Measurements from ENCODE around the gene SH3GLB1.

SH3GLB1 gene

DNA sequence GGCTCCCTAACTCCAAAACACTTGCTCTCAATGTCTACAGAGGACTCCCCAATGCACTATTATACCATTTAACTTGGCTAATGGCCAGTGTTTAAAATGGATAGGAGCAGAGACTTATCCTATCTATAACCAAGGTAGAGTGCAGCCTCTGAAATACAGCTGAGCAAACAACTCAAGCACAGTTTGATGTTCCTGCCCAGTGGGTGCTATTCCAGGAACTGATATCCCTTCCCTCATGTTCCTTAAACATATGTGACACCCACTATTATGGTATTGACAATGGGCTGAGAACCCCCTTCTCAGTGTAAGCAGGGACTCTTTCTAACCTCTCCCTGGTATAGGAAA, 51.7 kb downstream of the SH3GLB1 start:
- POLR2A ChIA-PET (ENCODE audit: low non-redundant PET): no interaction called here
- CTCF ChIA-PET: no interaction called here
- no peak overlapping the region for H3K27ac ChIP-seq
- no peak for DNase-seq (ENCODE audit: low spot score)
- TF ChIP-seq, protein P1, sequence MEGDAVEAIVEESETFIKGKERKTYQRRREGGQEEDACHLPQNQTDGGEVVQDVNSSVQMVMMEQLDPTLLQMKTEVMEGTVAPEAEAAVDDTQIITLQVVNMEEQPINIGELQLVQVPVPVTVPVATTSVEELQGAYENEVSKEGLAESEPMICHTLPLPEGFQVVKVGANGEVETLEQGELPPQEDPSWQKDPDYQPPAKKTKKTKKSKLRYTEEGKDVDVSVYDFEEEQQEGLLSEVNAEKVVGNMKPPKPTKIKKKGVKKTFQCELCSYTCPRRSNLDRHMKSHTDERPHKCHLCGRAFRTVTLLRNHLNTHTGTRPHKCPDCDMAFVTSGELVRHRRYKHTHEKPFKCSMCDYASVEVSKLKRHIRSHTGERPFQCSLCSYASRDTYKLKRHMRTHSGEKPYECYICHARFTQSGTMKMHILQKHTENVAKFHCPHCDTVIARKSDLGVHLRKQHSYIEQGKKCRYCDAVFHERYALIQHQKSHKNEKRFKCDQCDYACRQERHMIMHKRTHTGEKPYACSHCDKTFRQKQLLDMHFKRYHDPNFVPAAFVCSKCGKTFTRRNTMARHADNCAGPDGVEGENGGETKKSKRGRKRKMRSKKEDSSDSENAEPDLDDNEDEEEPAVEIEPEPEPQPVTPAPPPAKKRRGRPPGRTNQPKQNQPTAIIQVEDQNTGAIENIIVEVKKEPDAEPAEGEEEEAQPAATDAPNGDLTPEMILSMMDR (conservative IDR thresholded peaks at IDR 0.05; ENCODE audit: low read depth): no peak

DNA sequence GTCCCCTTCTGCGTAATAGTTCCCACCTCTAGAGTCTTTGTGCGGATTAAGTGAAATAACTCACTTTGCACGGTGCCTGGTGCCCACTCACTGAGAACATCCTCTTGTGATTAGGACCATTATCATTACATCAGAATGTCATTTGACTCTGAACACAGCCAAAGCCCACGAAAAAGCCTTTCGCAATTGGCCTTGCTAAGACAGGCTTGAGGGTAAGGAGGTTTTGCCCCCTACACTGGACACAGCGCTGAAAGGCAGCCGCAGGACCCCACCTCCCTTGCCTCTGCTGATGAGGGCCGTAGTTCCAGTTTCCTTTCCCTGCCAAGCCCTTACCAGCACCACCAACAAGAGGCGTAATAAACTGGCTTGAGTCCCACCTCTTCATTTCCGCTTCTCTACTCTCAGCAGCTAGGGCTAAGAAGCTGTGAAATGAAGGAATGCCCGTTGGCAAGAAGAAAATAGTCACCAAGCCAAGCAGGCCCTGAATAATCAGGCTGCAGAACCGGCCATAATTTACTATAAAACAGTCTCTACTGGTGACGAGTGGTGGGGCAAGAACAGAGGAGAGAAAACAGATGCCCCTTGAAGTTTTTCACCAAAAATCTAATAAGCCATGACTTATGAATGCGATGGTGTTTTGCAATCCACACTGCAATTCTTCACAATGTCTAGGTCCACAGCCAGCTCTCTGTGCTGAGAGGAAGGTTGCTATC, 53.1 kb downstream of the SH3GLB1 start:
- TF ChIP-seq, protein P1 (conservative IDR thresholded peaks at IDR 0.05; ENCODE audit: low read depth): no peak
- no peak for DNase-seq (ENCODE audit: low spot score)
- POLR2A ChIA-PET (ENCODE audit: low non-redundant PET): interaction anchor here (0.6 kb wide), 1 partner anchor 37 kb away, joined by 3 read pairs; no protein-coding TSS in a partner anchor
- peak overlapping the region; percentile 53 for H3K27ac ChIP-seq
- CTCF ChIA-PET: no interaction called here

DNA sequence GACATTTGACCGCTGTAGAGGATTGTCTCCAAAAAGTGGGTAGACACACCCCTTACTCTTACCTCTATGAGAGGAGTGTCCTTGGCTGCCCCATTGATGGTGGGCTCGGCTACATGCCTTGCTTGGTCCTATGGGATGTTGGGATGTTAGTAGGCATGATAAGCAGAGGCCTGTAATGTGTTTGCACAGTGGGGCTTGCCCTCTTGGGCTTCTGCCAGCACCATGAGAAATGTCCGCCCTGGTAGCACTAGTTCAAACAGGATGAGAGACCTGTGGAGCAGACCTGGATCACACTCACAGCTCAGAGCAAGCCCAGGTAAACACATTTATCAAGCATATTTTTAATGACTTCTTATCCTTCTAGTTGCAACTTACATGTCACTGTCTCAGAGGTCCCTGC, 54.2 kb downstream of the SH3GLB1 start:
- H3K27ac ChIP-seq: no peak overlapping the region
- peak; percentile 14 for DNase-seq (ENCODE audit: low spot score)
- ChIA-PET CTCF (no interaction called here), POLR2A (ENCODE audit: low non-redundant PET) (interaction anchor here (0.6 kb wide), 1 partner anchor 17 kb away, joined by 3 read pairs; no protein-coding TSS in a partner anchor)
- TF ChIP-seq, protein P1 (conservative IDR thresholded peaks at IDR 0.05; ENCODE audit: low read depth): no peak

DNA sequence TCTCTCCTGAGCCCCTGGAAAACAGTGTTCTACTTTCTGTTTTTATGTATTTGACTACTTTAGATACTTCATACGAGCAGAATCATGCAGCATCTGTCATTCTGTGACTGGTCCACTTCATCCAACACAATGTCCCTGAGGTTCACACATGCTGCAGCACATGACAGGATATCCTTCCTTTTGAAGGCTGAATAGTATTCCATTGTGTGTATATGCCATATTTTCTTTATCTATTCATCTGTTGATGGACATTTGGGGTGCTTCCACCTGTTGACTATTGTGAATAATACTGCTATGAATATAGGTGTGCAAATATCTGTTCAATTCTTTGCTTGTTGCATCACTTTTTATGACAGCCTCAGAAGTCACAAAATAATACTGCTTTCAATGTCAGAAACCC, 55.8 kb downstream of the SH3GLB1 start:
- TF ChIP-seq, protein P1 (conservative IDR thresholded peaks at IDR 0.05; ENCODE audit: low read depth): no peak
- POLR2A ChIA-PET (ENCODE audit: low non-redundant PET): no interaction called here
- no peak overlapping the region for H3K27ac ChIP-seq
- CTCF ChIA-PET: no interaction called here
- DNase-seq (ENCODE audit: low spot score): no peak

DNA sequence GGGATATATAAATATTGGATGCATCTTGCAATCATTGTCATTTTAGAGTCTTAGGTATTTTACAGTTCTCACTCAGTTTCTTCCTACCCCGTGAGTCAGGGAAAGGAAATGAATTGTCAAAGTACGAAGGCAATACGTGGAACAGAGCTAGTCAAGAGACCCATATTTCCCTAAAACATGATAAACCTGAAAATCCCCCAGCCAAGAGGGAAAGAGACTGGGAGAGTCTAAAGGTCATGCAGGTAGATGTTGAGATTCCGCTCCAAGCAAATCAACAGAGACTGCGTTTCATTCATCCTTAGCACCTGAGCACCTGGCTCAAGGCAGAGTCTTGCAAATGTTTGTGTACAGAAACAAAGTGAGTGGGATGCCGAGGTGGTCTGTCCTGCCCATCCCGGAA, 58.0 kb downstream of the SH3GLB1 start:
- TF ChIP-seq, protein P1 (conservative IDR thresholded peaks at IDR 0.05; ENCODE audit: low read depth): no peak
- H3K27ac ChIP-seq: no peak overlapping the region
- ChIA-PET CTCF (no interaction called here), POLR2A (ENCODE audit: low non-redundant PET) (interaction anchor here (0.7 kb wide), 1 partner anchor 10 kb away, joined by 3 read pairs; no protein-coding TSS in a partner anchor)
- no peak for DNase-seq (ENCODE audit: low spot score)

DNA sequence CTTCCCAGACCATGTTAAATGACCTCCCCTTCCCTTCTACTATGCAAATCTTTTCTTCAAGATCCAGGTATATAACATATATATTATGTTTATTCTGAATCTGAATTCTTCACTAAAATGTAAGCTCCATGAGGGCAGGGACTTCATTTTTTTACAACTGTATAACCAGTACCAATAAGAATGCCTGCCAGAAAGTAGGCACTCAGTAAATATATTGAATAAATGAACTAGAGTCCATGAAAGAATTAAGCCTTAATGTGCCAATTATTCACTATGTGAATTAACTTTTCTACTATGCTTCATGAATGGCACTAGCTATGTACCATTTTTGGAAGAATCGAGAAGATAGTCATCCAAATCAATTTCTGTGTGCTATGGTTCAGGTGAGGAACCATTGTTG, 60.1 kb downstream of the SH3GLB1 start:
- no peak overlapping the region for H3K27ac ChIP-seq
- ChIA-PET POLR2A (ENCODE audit: low non-redundant PET) (no interaction called here), CTCF (no interaction called here)
- DNase-seq (ENCODE audit: low spot score): no peak
- TF ChIP-seq, protein P1 (conservative IDR thresholded peaks at IDR 0.05; ENCODE audit: low read depth): no peak

Data from RWPE1 (cell line).